Erythroblast (primary cell): Measurements from ENCODE around the gene NKAIN2.

Source experiments
- GATA1 ChIP-seq: IDR thresholded peaks from 2 replicates; pipeline ENCODE4 v1.6.1; 2011; ENCODE audit warnings: low read depth, mild to moderate bottlenecking, control low read depth, low read length, moderate library complexity
- POLR2A ChIP-seq: IDR thresholded peaks from 2 replicates; pipeline ENCODE4 v1.6.1; 2011; ENCODE audit warnings: mild to moderate bottlenecking, low read length

- TF ChIP-seq POLR2A (no peak), GATA1 (no peak)
Observed at GRCh38 chr6:124470803-124471202, 667.1 kb downstream of the NKAIN2 start.
